HG02763 (cell line): Measurements from ENCODE around the gene ABHD1.
"Not testable (repeated sequence)": the region's sequence is repeated elsewhere in the genome, so short reads cannot be mapped to it uniquely, and the experiment has no call there.

Experiments used
- ATAC-seq: cut with Tn5 transposase; IDR thresholded peaks from one replicate; pipeline ENCODE4 v1.9.1; 2021; ENCODE audit warnings: mild to moderate bottlenecking, moderate library complexity; ENCODE audit not compliant: unreplicated experiment

ABHD1 gene

GRCh38 chr2:27109083-27109482 is 14.5 kb upstream of the ABHD1 start:
- ATAC-seq, result no peak

GRCh38 chr2:27110603-27111352 is 12.8 kb upstream of the ABHD1 start:
- ATAC-seq, result not testable (repeated sequence)

GRCh38 chr2:27111392-27112078 is 12.1 kb upstream of the ABHD1 start:
- not testable (repeated sequence) for ATAC-seq

GRCh38 chr2:27115519-27115918 is 8.1 kb upstream of the ABHD1 start:
- ATAC-seq, result no peak

- ATAC-seq, result no peak
Measured at GRCh38 chr2:27117995-27118524, 5.6 kb upstream of the ABHD1 start.

GRCh38 chr2:27118525-27119329 is 4.9 kb upstream of the ABHD1 start, which contains the start of gene CGREF1:
Gene CGREF1, minus strand, starts transcription at chr2:27119128. Its CDS starts 14,762 bp downstream, at chr2:27104366.
- no peak for ATAC-seq

GRCh38 chr2:27119330-27119670 is 4.3 kb upstream of the ABHD1 start:
- ATAC-seq, result not testable (repeated sequence)

- ATAC-seq, result no peak
Measured at GRCh38 chr2:27121906-27122305, 1.7 kb upstream of the ABHD1 start.

GRCh38 chr2:27122791-27123190 is 824 bp upstream of the ABHD1 start:
- no peak for ATAC-seq

- ATAC-seq, result no peak
Measured at GRCh38 chr2:27125104-27125503, 1.5 kb downstream of the ABHD1 start.

- no peak for ATAC-seq
Measured at GRCh38 chr2:27126252-27126710, 2.7 kb downstream of the ABHD1 start.

- no peak for ATAC-seq
Measured at GRCh38 chr2:27127883-27128667, 4.5 kb downstream of the ABHD1 start.

- ATAC-seq, result no peak
Measured at GRCh38 chr2:27128668-27129571, 5.3 kb downstream of the ABHD1 start.

GRCh38 chr2:27130396-27130795 is 6.8 kb downstream of the ABHD1 start:
- ATAC-seq, result no peak

- no peak for ATAC-seq
Measured at GRCh38 chr2:27131429-27131828, 7.8 kb downstream of the ABHD1 start.

- ATAC-seq, result no peak
Measured at GRCh38 chr2:27133195-27133875, 9.7 kb downstream of the ABHD1 start.

- ATAC-seq, result peak; percentile 83
Measured at GRCh38 chr2:27133905-27134780, 10.5 kb downstream of the ABHD1 start, which contains the start of gene PREB. Gene PREB, minus strand, starts transcription at chr2:27134636. Its CDS starts 215 bp downstream, at chr2:27134421.
